Heart left ventricle (tissue), 13 donors: ENCODE measurements around the gene CMC4.

Source experiments
- CTCF ChIP-seq, 12 donors: fragments of 200-600 bp; sonication (generic) in 4 of 12; IDR thresholded peaks; one replicate each; pipeline versions ENCODE4 v1.5.0 to v1.8.0; 2018 to 2022; ENCODE audit warnings: antibody characterized with exemption in 12 of 12, mild to moderate bottlenecking in 5 of 12
- POLR2A ChIP-seq, 2 donors: fragments of 450-650 bp; IDR thresholded peaks; one replicate each; pipeline ENCODE4 v1.6.1; 2017; ENCODE audit warnings: antibody characterized with exemption in 2 of 2, mild to moderate bottlenecking in 2 of 2, moderate library complexity in 2 of 2
- donor health status: ischemic (EF 13 %, LVEDD 7.1; RV severe dilation, severe dysfunction).
- donor health status: DM: no; HTN: yes; CAD: no.
- donor health status: DM: no; HTN: no; CAD: no.
- donor health status: ischemic (EF 25% LVEDD 6.9; RV normal size, moderate dysfunction).
- donor health status: ischemic (EF 25% LVEDD 5.7; RV mildly dilated, moderate dysfunction).
- donor health status: ischemic (EF 35%, LVEDD 5.7; RV mildly dilated, moderate dysfunction).
- donor health status: nonischemic (EF 11% LVEDD 7.7; RV severe dilation, severe dysfunction).
- donor health status: DM: yes; HTN: yes; CAD: no.
- donor health status: PGD.
- donor health status: ischemic (EF 29% LVEDD 5.4; RV normal size, mild dysfunction).
- donor health status: nonischemic (EF 23%, LVEDD 6.1; RV moderate dilation, normal function).

- TF ChIP-seq CTCF (IDR thresholded peaks at IDR 0.05) (no peak), POLR2A (IDR thresholded peaks at IDR 0.05) (no peak)
Measured at GRCh38 chrX:155027509-155028066, 43.3 kb downstream of the CMC4 start.
